D341Med (cell line): ENCODE data around the gene DUSP8.

Experiments used
- DNase-seq: peaks from one replicate; pipeline ENCODE4 v3.0.0; 2012; ENCODE audit warnings: low spot score

DUSP8 gene

GRCh38 chr11:1532014-1532586, 40.0 kb downstream of the DUSP8 start:
- DNase-seq, result no peak

- DNase-seq, result no peak
Observed at GRCh38 chr11:1531449-1532013, 40.5 kb downstream of the DUSP8 start.

GRCh38 chr11:1530686-1531448, 41.2 kb downstream of the DUSP8 start:
- no peak for DNase-seq

- DNase-seq, result no peak
Observed at GRCh38 chr11:1529774-1530173, 42.3 kb downstream of the DUSP8 start.

GRCh38 chr11:1529286-1529685, 42.8 kb downstream of the DUSP8 start:
- no peak for DNase-seq

- no peak for DNase-seq
Observed at GRCh38 chr11:1528710-1529109, 43.4 kb downstream of the DUSP8 start.

GRCh38 chr11:1526785-1527184, 45.3 kb downstream of the DUSP8 start:
- DNase-seq, result no peak

GRCh38 chr11:1523779-1524178, 48.3 kb downstream of the DUSP8 start:
- DNase-seq, result no peak

- no peak for DNase-seq
Observed at GRCh38 chr11:1523077-1523476, 49.0 kb downstream of the DUSP8 start.

GRCh38 chr11:1522081-1522424, 50.0 kb downstream of the DUSP8 start:
- no peak for DNase-seq

- DNase-seq, result no peak
Observed at GRCh38 chr11:1521382-1522080, 50.5 kb downstream of the DUSP8 start.

GRCh38 chr11:1520663-1521267, 51.3 kb downstream of the DUSP8 start:
- no peak for DNase-seq

GRCh38 chr11:1520209-1520662, 51.8 kb downstream of the DUSP8 start:
- no peak for DNase-seq

- no peak for DNase-seq
Observed at GRCh38 chr11:1519028-1520010, 52.8 kb downstream of the DUSP8 start.

GRCh38 chr11:1518301-1518700, 53.8 kb downstream of the DUSP8 start:
- DNase-seq, result no peak

GRCh38 chr11:1517117-1518005, 54.7 kb downstream of the DUSP8 start:
- no peak for DNase-seq

- no peak for DNase-seq
Observed at GRCh38 chr11:1516273-1517067, 55.6 kb downstream of the DUSP8 start.

GRCh38 chr11:1515082-1516060, 56.7 kb downstream of the DUSP8 start:
- peak; percentile 95 for DNase-seq
